Measurements from ENCODE around the gene ANKRD12.
"Not testable (repeated sequence)": the region's sequence is repeated elsewhere in the genome, so short reads cannot be mapped to it uniquely, and the experiment has no call there.

Gene ANKRD12

GRCh38 chr18:9233771-9234440 is 97.3 kb downstream of the ANKRD12 start:
- DNase-seq (ENCODE audit: low read depth), result no peak

DNA sequence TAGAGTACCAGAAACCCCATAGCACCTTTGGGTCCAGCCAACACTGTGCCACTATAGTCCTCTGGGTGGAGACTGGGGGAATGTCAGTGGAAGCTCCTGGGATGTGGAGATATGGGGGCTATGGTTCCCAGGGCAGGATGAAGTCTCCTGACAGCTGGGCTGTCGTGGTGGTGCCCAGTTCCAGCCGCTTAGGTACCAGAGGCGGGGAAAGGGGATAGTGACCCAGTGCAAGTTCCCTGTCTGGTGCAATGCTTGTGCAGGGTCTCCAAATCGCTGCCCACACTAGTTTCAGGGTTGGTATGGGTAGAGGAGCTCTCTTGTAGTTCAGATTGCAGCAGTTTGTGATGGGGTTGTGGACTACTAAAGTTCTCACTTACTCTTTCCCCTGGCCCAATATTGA is 97.9 kb downstream of the ANKRD12 start:
- no peak for DNase-seq (ENCODE audit: low read depth)

- DNase-seq (ENCODE audit: low read depth), result no peak
Measured at GRCh38 chr18:9237981-9238380, 101.4 kb downstream of the ANKRD12 start.

GRCh38 chr18:9239720-9240119 is 103.1 kb downstream of the ANKRD12 start:
- no peak for DNase-seq (ENCODE audit: low read depth)

- no peak for DNase-seq (ENCODE audit: low read depth)
Measured at GRCh38 chr18:9240270-9240669, 103.7 kb downstream of the ANKRD12 start.

- DNase-seq (ENCODE audit: low read depth), result no peak
Measured at GRCh38 chr18:9243029-9243428, 106.4 kb downstream of the ANKRD12 start.

DNA sequence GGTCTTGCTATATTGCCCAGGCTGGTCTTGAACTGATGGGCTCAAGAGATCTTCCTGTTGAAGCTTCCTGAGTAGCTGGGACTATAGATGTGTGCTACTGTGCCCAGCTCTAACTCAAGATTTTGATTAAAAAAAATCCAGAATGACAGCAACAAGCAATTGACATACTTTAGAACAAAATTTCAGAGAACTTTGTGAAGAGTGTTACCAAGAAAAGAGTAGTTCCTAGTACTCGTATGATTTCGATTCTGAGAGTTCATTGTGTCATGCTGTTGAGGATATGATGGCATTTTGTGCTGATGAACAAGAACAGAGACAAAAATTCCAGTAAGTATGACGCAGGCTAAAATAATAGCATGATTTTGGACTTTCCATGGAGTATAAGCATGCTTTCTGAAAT is 107.8 kb downstream of the ANKRD12 start:
- DNase-seq (ENCODE audit: low read depth), result no peak

DNA sequence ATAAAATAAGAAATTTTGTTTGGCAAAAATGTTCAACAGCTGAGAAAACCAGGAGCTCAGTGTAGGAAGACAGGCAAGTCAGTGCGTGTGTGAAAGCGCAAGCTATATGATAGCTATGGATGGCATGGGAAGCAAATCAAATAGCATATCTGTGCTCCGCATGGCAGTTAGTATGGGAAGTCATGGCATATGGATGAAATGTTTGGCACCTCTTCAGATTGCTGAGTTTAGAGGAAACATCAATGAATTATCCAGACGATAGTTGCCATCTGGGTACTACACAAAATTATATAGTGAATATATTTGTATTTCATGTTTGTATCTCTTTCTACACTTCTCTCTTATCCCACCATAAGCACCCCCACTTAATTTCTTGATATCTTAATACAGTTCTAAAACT is 112.1 kb downstream of the ANKRD12 start:
- no peak for DNase-seq (ENCODE audit: low read depth)

DNA sequence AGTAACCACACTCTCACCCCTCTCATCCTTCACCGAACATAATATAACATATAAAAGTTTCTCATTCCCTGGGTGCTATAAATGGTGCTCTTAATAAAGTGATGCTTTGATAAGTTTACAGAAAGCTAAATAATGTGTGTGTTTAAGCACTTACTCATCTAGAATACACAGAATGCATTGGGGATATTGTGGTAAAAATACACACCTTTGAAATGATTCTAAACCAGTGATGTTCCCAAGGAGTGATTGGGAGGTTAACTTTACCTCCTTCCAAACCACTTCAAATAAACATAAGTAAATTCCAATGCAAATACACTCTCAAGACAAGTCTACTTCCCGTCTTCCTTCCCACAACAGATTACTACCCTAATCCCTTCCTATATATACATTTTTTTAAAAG is 112.7 kb downstream of the ANKRD12 start:
- no peak for DNase-seq (ENCODE audit: low read depth)

DNA sequence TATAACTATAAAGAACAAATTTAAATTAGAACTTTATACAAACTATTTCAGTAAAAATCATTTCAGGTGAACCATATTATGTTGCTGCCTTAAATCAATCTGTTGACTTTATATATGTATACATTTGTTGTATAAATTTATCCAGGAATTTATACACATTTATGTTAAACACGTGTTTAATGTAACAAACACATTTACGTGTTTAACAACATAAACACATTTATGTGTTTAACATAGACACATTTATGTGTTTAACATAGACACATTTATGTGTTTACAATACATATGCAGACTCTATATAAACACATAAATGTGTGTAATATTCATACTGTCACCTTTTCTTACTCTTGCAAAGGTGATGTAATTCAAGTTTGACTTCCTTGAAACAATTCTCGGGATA is 122.6 kb downstream of the ANKRD12 start:
- no peak for DNase-seq (ENCODE audit: low read depth)

GRCh38 chr18:9260388-9261380 is 124.1 kb downstream of the ANKRD12 start:
- no peak for DNase-seq (ENCODE audit: low read depth)

GRCh38 chr18:9263264-9263663 is 126.7 kb downstream of the ANKRD12 start:
- DNase-seq (ENCODE audit: low read depth), result no peak

DNA sequence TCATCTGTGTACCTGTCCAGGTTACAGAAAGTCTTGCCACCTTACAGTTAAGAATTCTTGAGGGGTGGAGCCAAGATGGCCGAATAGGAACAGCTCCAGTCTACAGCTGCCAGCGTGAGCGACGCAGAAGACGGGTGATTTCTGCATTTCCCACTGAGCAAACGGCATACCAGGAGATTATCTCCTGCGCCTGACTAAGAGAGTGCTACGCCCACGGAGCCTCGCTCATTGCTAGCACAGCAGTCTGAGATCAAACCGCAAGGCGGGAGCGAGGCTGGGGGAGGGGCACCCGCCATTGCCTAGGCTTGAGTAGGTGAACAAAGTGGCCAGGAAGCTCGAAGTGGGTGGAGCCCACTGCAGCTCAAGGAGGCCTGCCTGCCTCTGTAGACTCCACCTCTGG is 128.2 kb downstream of the ANKRD12 start:
- DNase-seq (ENCODE audit: low read depth), result not testable (repeated sequence)

DNA sequence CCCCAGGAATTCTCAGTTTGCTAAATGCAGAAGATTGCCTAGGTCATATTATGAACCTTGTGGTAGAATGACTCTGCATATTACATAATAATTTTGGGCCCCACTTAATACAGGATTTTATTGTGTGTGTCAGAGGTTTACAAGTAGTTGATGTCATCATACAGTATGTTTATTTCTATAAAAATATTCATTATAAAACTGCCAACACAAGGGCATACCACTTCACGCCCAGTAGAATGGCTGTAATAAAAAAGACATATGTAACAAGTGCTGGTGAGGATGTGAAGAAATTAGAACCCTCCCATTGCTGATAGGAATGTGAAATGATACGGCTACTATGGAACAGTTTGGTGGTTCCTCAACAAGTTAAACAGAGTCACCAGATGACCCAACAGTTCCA is 136.6 kb downstream of the ANKRD12 start:
- DNase-seq (ENCODE audit: low read depth), result no peak

GRCh38 chr18:9275890-9276289 is 139.3 kb downstream of the ANKRD12 start:
- no peak for DNase-seq (ENCODE audit: low read depth)

DNA sequence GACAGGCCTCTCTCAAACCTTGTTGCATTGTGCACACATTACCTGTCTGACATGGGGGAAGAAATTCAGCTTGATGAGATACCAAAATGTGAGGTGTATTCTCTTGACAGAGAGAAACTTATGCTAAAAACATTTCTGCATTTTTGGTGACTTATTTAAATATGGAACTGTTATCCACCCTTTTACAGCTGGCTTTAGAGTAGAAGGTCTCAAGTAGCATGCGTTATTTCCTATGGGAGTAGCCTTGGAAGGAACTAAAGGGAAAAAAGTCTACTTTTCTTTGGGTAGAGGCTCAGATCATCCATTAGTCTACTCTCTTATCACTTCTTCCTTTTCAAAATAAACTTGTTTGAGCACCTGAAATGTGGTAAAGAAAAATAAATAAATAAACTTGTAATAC is 141.4 kb downstream of the ANKRD12 start:
- no peak for DNase-seq (ENCODE audit: low read depth)

- DNase-seq (ENCODE audit: low read depth), result no peak
Measured at GRCh38 chr18:9280849-9281248, 144.3 kb downstream of the ANKRD12 start.

- DNase-seq (ENCODE audit: low read depth), result no peak
Measured at GRCh38 chr18:9281780-9282179, 145.2 kb downstream of the ANKRD12 start.

DNA sequence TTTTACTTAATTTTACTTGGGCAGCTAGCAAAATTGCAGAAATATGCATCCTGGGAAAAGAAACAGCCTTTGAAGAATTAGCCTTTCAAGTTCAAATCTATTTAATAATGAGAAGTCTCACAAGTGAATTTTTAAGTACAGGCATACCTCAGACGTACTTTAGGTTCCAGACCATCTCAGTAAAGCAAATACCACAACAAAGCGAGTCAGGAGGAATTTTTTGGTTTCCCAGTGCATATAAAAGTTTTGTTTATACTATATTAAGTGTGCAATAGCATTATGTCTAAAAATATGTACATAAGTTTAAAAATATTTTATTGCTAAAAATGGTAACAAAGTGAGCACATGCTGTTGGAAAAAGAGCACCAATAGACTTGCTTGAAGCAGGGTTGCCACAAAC is 147.2 kb downstream of the ANKRD12 start:
- no peak for DNase-seq (ENCODE audit: low read depth)

DNA sequence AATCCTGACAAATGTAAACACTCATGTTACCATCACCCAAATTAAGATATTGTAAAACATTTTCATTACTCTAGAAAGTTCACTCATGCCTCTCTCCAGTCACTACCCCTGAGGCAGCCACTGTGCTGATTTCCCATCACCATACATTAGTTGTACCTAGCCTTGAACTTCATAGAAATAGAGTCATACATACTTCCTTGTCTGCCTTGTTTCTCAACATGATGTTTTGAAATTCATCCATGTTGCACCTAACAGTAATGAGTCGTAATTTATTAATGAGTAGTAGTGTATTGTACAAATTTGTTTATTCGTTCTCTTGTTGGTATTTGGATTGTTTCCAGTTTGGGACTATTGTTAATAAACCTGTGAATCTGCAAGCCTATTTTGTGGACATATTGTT is 149.0 kb downstream of the ANKRD12 start:
- DNase-seq (ENCODE audit: low read depth), result no peak

- DNase-seq (ENCODE audit: low read depth), result no peak
Measured at GRCh38 chr18:9287036-9287435, 150.5 kb downstream of the ANKRD12 start.

- DNase-seq (ENCODE audit: low read depth), result no peak
Measured at GRCh38 chr18:9289698-9290097, 153.1 kb downstream of the ANKRD12 start.

GRCh38 chr18:9290156-9290555 is 153.6 kb downstream of the ANKRD12 start:
- DNase-seq (ENCODE audit: low read depth), result no peak
